BJ (cell line): ENCODE data around the gene CCDC14. TPM values are rescaled to one million over a fixed set of nuclear protein-coding genes. Genes with fewer than 3 reads are reported as not detected.

ENCODE experiments used
- CTCF ChIA-PET: fragments of 350-600 bp; formaldehyde crosslinking; extraction: SDS; loops from one replicate; lab custom pipeline; 2021; ENCODE audit warnings: antibody characterized with exemption, inconsistent platforms; lab: Yijun Ruan, JAX
- POLR2A ChIA-PET: fragments of 300-600 bp; sonication (Branson Sonifier 250); formaldehyde crosslinking; extraction: SDS; loops from one replicate; lab custom pipeline; 2021; ENCODE audit warnings: antibody characterized with exemption; lab: Charles Lee
- DNase-seq: peaks from one replicate; pipeline ENCODE4 v3.0.0-alpha.2; 2011; ENCODE audit warnings: low read depth
- H3K27me3 ChIP-seq: 2 replicates; pipeline ENCODE4 v1.6.0; 2011; ENCODE audit warnings: low read length; ENCODE audit not compliant: control insufficient read depth, insufficient read depth
- H3K36me3 ChIP-seq: 2 replicates; pipeline ENCODE4 v1.5.1; 2011; ENCODE audit warnings: low read length; ENCODE audit not compliant: control insufficient read depth, insufficient read depth
- H3K4me3 ChIP-seq: 2 replicates; pipeline ENCODE4 v1.5.1; 2011; ENCODE audit warnings: low read depth, mild to moderate bottlenecking, control low read depth, low read length
- CTCF ChIP-seq: IDR thresholded peaks from 2 replicates; pipeline ENCODE4 v1.5.1; 2011; ENCODE audit warnings: low read depth, mild to moderate bottlenecking, control low read depth, inconsistent platforms, low read length, moderate library complexity; ENCODE audit not compliant: insufficient read depth
- polyA plus RNA-seq: library from polyadenylated mRNA; depleted of rRNA; stranded (reverse); fragments of >200 nt; gene quantifications from 2 replicates; pipeline ENCODE4 v1.2.3, GENCODE V29; 2011

The CCDC14 gene
- polyA plus RNA-seq, 1 experiment, result 112 TPM

- H3K36me3 ChIP-seq, result peaks cover 2% of the 10 kb centered on the region; the same call in 1 of the 2 replicates
- CTCF ChIA-PET, result interaction anchor here (1.0 kb wide), 1 partner anchor 11 kb away, joined by 3 read pairs; no protein-coding TSS in a partner anchor
- POLR2A ChIA-PET, result no interaction called here
- TF ChIP-seq CTCF, result no peak
- no peaks in the 10 kb centered on the region for H3K27me3 ChIP-seq
- H3K4me3 ChIP-seq, result no peak overlapping the region
- peak; percentile 51 for DNase-seq
Measured at GRCh38 chr3:123936400-123936799, 24.6 kb downstream of the CCDC14 start.

- no peak for TF ChIP-seq CTCF
Measured at GRCh38 chr3:123935830-123936229, 25.2 kb downstream of the CCDC14 start.

GRCh38 chr3:123934250-123934649 lies 26.8 kb downstream of the CCDC14 start:
- no peak for DNase-seq
- TF ChIP-seq CTCF, result no peak
- H3K4me3 ChIP-seq, result no peak overlapping the region
- H3K27me3 ChIP-seq, result no peaks in the 10 kb centered on the region
- CTCF ChIA-PET, result no interaction called here
- POLR2A ChIA-PET, result no interaction called here
- H3K36me3 ChIP-seq, result peaks cover 6% of the 10 kb centered on the region

More at GRCh38 chr3:123935830-123936229, 25.2 kb downstream of the CCDC14 start:
- POLR2A ChIA-PET, result interaction anchor here (0.5 kb wide), 1 partner anchor 62 kb away, joined by 3 read pairs; no protein-coding TSS in a partner anchor
- H3K27me3 ChIP-seq, result no peaks in the 10 kb centered on the region
- CTCF ChIA-PET, result interaction anchor here (1.0 kb wide), 1 partner anchor 10 kb away, joined by 3 read pairs; no protein-coding TSS in a partner anchor
- peaks cover 2% of the 10 kb centered on the region for H3K36me3 ChIP-seq
- DNase-seq, result no peak
- no peak overlapping the region for H3K4me3 ChIP-seq

GRCh38 chr3:123930445-123930844 lies 30.6 kb downstream of the CCDC14 start:
- no peak for DNase-seq
- Histone ChIP-seq H3K36me3 (peaks cover 6% of the 10 kb centered on the region), H3K4me3 (no peak overlapping the region), H3K27me3 (no peaks in the 10 kb centered on the region)
- CTCF ChIA-PET, result no interaction called here
- TF ChIP-seq CTCF, result no peak
- POLR2A ChIA-PET, result no interaction called here

GRCh38 chr3:123929325-123929724 lies 31.7 kb downstream of the CCDC14 start:
- ChIA-PET CTCF (interaction anchor here (1.1 kb wide), 1 partner anchor 11 kb away, joined by 4 read pairs; no protein-coding TSS in a partner anchor), POLR2A (interaction anchor here (1.0 kb wide), 1 partner anchor 12 kb away, joined by 3 read pairs; no protein-coding TSS in a partner anchor)
- Histone ChIP-seq H3K4me3 (no peak overlapping the region), H3K36me3 (peaks cover 6% of the 10 kb centered on the region), H3K27me3 (no peaks in the 10 kb centered on the region)
- DNase-seq, result no peak
- no peak for TF ChIP-seq CTCF
